ENCODE data around the gene ZNF830.

DNA sequence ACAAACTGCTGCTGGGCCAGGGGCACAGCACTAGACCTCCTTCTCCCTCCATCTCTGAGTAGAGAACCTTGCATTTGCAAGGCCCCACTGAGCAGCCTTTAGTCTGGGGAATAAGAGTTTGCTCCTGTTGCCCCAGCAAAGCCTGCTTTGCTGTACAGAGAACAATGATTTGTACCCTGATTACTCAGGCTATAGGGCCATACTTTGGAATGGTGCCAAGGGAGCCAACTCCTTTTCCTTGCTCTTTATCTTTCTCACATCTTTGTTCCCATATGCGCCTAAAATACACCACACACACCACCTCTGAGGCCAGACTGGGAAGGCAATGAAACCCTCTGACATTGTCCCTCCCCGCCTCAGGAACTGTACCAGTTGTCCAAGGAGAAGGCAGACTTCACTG is 40.2 kb downstream of the ZNF830 start:
- TF ChIP-seq, protein P1, sequence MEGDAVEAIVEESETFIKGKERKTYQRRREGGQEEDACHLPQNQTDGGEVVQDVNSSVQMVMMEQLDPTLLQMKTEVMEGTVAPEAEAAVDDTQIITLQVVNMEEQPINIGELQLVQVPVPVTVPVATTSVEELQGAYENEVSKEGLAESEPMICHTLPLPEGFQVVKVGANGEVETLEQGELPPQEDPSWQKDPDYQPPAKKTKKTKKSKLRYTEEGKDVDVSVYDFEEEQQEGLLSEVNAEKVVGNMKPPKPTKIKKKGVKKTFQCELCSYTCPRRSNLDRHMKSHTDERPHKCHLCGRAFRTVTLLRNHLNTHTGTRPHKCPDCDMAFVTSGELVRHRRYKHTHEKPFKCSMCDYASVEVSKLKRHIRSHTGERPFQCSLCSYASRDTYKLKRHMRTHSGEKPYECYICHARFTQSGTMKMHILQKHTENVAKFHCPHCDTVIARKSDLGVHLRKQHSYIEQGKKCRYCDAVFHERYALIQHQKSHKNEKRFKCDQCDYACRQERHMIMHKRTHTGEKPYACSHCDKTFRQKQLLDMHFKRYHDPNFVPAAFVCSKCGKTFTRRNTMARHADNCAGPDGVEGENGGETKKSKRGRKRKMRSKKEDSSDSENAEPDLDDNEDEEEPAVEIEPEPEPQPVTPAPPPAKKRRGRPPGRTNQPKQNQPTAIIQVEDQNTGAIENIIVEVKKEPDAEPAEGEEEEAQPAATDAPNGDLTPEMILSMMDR (IDR thresholded peaks at IDR 0.05; ENCODE audit: low read length) = no peak
- TF ChIP-seq EZH2 (IDR thresholded peaks at IDR 0.05; ENCODE audit: borderline replicate concordance, low read length) = no peak

All from OCI-LY1 (cell line).